Stimulated activated CD4-positive, alpha-beta T cell treated with anti-CD3 and anti-CD28 coated beads, Interleukin-2, amount 100 ng/mL, for 4 hours (primary cell): Measurements from ENCODE around the gene FOXP1.

Experiments used
- DNase-seq: peaks from one replicate; pipeline ENCODE4 v3.0.0-alpha.2; 2020; ENCODE audit warnings: low read depth

FOXP1 gene

DNA sequence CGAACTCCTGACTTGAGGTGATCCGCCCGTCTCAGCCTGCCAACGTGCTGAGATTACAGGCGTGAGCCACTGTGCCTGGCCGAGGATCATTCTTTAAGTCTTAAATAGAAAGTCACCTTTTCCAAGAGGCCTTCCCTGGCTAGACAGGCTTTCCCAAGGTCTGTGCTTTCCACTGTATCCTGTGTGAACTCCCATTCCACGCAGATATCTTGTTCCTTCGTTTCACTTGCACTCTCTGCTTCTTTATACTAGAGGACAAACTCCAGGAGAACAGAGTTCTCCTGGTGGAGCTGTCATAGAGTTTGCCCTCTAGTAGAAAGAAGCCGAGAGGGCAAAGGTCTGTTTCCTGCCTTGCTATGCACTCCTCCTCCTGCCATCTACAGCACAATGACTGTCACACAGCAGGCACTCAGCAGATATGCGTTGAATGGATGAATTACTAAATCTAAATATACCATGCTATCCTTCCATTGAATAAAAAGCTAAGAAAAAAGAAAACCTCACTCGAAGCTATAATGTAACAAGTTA, 211.2 kb downstream of the FOXP1 start:
- no peak for DNase-seq

DNA sequence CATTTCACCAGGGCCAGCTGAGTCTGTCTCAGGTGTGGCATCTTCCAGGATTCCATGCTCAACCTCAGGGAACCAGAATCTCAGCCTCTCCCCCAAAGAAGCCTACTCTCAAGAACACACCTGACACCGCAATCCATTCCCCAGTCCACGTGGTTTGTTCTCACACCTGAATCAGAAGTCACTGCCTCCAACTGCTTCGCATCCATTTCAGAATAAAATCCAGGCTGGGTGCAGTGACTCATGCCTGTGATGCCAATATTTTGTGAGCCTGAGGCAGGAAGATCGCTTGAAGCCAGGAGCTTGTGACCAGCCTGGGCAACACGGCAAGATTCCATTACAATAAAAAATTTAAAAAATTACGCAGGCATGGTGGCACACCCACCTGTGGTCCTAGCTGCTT, 212.2 kb downstream of the FOXP1 start:
- no peak for DNase-seq

DNA sequence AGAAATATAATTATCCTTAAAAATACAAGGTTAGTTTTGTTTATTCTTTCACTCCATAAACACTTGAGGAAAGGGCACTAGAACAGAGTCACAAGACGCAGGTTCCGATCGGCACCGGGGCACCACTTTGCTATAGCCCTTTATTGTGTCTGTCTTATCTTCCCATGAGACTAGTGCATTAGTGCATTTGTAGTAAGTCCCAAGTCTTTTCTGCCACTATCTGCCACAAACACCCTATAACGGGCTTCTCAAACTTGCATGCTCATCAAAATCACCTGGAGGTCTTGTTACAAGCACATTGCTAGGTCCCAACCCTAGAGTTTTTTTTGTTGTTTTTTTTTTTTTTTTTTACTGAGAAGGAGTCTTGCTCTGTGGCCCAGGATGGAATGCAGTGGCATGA, 213.1 kb downstream of the FOXP1 start:
- no peak for DNase-seq

DNA sequence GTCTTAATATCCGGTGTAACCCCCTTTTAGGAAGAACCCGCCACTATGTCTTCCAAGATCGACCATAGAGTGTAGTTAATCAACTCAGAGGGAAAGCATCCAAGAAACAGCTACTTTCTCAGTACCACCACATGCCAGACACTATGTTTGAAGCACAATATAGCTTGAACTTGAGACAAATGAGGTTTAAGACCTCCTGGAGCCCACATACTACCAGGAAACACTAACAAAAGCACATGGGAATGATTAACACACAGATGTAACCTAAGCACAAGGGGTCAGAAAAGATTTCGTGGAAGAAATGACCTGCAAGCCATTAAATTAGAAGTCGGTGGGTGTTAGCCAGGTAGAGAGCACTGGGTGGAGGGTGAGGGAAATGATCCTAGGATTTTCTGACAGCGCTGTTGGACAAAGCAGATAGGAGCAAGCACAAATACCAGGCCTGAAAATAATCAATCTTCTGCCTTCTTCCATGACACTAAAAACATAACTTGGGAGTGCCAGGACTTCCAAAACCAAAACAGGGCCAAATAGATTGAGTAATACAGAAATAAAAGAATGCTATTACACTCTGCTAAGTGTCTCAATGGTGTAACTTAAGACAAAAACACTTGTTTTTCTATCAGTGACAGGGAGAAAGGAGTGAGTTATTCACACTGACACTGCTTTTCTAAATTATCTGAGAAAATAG, 213.7 kb downstream of the FOXP1 start:
- DNase-seq, result no peak

DNA sequence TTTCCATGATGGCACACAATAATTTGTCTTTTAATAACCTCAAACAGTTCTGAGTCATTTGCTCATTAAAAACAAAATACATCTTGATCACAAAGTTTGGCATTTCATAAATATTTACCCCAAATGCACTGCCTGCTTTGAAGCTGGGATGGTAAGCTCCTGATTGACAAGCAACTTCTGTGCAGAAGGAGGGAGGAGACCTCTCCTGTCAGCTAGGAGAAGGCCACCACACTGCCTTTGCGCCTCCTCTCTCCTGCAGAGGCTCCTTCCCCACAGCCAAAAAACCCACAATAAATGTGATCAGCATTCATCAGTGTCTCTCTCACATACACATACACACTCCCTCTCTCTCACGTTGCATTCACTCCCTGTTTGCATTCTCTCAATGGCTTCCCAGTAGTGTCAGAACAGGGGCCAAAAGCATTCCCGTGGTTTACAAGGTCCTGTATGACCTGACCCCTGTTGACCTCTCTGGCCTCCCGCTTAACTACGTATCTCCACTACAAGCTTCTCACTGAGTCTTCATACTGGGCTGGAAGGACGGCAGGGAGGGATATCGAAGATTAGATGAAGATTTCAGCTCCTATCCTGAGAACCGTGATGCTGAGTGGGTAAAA, 216.4 kb downstream of the FOXP1 start:
- no peak for DNase-seq

DNA sequence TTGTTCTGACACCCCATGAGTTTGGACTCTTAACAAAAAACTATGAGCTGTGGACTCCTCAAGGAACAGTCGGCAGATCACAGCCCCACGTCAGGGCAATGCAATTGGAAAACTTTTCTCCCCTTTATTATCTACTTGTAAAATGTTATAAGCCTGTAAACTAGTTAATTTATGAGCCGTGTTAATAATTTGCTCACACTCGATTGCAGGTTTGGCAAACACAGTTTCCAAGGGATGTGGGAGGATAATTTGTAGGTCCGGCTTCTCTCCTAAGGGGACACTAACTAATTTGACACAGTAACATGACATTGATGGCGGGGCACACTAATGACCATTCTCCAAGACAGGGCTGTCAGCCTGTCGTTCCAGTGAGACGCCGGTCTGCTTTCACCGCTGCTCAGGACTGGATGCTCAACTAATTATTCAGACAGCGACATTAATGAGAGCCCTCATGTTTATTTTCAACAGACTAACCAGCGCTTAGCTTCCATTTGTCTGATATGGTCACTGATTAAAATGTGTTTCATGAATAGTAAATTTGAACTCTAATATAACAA, 222.1 kb downstream of the FOXP1 start:
- DNase-seq, result no peak

DNA sequence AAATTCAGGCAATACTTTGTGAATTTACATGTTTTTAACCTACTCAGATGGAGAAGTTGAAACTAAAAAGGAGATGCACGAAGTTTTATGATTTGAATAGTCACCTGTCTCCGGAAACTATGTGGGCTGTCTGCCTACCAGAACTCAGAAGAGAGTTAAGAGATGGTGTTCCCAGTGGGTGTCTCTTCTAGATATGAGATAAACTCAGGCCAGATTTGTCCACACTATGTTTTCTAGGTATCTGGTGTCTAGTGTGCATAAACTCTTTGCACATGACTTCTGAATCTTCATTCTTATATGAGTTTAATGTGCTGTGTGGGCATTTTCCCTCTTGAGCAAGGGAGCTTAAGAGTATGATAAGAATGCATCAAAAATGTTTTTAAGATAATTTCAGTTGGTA, 222.8 kb downstream of the FOXP1 start:
- DNase-seq, result peak; percentile 29

DNA sequence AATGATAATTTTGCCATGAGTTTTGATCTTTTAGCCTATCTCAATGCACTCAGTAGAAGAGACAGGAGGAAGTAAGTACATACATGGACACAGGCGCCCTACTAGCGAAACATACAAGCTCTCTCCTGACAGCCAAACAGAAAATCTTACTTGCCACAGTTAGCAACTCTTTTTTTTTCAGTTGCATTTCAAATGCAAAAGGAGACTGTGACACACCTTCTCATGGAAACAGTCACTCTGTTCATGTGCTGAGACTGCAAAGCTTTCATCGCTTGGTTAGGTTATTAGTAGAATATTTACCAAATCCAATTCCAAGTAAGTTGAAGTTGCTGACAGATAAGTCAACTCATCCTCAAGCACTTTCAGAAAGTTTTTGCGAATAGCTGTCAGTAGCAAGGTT, 223.3 kb downstream of the FOXP1 start:
- DNase-seq, result no peak

DNA sequence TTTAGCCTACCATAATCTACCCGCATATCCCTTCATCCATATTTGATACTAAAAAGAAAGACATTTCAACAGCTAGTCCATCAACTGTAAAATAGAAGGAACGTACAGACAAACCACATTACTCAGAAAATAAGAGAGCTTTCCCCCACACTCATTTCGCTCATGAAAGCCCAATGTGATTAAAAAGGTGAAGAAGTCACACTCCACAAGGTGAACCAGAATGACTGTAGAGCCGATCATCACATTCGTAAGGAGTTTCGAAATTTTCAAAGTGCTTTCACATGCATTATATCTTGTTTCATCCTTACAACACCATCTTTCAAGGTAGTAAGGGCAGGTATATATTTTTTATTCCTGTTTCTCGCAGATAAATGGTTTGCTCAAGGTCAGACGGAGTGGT, 225.3 kb downstream of the FOXP1 start:
- DNase-seq, result no peak

DNA sequence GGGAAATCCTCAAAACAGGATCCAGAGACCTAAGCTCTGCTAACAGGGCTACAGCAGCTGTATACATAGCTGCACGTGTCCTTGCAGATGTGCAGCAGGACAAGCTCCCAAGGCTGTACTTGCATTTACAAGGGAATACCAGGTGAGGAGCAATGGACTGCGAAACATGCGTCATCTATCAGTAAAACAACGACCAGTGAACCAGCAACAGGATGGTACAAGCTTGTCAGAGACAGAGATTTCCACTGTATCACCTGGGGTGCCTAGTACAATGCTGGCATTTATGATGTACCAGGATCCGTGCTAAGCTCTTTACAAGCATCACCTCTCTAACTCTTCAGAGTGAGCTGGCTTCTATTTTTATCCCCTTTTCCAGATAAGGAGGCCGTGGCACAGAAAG, 227.3 kb downstream of the FOXP1 start:
- DNase-seq, result no peak

DNA sequence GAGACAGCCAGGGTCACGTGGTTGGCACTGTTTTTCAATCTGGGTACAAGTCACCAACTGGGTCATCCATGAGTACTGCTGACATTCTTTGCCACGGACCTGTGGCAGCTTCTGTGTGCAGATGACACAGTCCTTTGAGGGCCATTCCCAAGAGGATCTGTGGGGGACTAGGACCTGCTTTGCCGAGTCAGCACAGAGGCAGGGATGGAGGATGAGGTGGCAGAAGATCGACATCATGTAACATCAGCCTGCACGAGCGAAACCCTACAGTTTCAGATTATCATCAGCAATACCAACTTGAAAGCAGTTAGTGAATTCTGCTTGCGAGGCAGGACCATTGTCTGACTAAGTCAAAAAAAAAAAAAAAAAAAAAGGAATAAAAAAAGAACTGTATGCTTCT, 227.7 kb downstream of the FOXP1 start:
- DNase-seq, result no peak

DNA sequence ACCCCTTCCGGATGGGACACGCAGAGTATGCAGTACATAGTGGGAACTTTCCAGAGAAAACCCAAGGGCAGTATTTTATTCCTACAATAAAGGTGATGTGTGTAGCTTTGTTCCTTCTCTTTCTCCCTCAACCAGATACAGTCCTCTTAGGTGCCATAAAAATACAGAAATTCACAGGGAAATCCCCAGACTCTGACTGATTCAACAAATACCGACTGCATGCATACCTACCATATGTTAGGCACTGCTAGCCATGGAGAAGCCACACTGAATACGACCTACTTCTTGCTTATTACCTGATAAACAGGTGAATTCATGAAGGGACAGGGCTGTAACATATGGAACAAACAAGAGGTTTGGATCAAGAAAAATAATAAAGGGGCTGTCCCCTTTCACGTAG, 228.5 kb downstream of the FOXP1 start:
- DNase-seq, result no peak

DNA sequence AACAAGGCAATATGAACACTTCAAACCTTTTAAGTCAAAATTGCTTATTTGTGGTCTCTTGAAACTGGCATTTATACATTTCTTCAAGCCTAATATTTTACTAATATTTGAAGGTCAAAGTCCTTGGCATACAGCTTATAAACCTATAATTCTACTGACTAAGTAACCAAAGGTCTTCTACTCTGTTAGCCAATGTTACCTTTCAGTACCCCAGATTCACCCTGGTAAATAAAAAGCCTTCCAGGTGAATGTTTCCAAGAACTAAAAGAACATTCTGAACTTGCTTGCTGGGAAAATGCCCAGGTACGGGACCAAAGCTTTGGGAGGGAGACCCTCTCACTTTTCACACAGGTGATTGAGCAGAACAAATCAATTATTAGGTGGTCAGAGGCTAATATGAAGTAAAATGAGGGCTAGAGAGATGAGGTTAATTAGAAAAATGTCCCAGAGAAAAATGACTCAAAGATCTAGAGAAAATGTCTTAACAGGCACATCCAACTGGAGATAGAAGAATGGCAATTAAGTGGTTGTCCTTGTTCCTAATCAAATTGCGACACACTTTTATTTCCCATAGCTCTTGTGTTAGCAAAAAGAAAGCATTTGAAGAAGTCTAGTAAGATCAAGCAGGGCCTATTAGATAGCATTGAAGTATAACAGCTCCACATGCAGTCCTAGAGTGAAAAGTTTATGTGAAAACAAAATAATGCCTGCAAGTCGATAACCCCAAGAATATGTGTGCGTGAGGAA, 232.0 kb downstream of the FOXP1 start:
- DNase-seq, result no peak

DNA sequence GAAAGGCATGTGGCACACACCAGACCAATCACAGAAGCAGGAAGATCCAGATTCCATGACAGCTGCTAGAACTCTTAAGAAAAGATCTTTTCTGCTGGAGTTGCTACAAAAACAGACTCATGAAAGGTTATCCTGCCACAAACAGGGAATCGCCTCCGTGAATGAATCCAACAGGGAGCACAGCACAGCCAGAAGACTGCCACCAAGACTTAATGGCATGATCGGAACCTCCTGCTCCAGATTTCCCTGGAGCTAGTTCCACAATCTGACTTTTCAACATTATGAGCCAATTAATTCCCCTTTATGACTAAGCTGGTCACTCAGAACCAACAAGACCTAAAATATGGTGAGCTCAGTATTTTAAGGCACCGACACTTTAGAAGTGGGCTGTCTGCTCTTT, 232.5 kb downstream of the FOXP1 start:
- no peak for DNase-seq

DNA sequence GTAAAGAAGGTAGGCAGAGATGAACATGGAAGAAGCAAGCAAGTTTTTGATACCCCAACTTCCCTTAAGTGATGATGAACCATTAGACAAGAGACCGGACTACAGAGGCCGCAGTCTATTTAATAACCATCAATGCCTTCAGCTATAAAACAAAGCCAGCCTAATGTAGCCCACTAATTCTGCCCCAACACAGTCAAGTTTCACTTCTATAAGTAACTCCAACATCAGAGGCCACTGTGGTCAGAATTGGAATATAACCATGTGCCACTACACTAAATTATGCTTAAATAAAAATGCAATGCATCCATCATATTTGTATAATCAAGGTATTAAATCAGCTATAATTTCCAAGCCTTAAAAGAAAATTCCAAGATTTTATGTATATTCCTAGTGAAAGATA, 234.7 kb downstream of the FOXP1 start:
- DNase-seq, result no peak

DNA sequence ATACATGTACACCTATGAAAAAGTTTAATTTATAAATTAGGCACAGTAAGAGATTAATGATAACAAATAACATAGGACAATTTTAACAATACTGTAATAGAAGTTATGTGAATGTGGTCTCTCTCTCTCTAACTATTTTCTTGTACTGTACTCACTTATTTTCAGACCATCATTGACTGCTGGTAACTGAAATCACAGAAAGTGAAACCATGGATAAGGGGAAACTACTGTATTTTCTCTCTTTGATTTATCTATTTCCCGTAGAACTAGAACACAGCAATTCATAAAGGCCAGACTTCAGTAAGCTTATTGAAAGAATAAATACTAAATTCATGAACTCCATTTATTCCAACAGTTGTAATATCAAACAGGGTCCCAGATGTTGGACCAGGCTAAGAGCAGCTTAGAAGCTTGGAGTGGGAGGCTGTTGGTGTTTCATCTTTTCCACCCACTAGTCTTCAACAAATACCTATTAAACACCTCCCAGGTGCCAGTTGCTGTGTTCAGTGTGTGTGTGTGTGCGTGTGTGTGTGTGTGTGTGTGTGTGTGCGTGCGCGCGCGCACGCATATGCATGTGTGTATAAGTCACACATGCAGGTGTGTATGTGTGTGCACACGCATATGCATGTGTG, 235.4 kb downstream of the FOXP1 start:
- DNase-seq, result peak; percentile 26

DNA sequence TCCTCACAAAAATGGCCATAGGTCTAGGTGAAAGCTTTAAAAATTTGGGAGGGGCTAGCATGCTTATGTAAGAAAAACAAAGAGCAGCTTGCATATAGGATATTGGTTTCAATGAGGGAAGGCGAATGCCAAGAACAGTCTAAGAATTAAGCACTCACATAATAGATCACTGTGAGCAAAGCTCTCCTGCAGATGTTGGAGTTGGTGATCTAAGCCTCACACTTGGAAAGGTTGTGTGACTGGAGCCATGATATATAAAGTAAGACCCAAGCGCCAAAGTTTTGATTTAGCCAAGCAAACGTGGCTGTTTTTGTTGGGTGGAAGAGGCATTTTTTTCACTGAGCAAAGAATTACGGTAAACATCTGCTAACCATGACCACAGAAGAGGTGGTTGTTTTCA, 237.5 kb downstream of the FOXP1 start:
- DNase-seq, result no peak

DNA sequence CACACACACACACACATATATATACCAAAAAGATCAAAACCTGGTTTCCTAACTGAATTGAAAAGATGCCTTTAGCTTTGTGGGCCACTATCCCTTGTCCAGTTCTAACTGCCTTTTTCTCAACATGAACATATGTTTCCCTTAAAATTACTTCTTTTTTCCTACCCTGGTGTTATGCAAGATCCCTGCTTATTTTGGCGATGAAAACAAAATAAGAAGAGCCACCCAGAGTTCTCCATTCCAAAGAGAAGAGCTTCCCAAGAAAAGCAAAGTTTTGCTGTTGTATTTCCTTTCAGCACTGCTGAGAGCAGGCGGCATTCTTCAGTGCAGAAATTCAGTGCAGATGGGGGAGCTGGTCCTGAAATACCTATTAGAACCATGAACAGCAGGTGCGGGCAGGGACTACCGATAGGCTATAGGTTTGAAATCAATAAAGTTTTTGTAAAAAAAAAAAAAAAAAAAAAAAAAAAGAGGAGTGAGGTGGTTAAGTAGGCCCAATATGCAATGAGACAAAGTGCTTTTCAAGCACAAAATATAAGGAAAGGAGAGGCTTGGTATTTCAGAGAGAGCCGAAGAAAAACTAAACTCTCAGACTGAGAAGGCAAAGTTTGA, 238.0 kb downstream of the FOXP1 start:
- no peak for DNase-seq

DNA sequence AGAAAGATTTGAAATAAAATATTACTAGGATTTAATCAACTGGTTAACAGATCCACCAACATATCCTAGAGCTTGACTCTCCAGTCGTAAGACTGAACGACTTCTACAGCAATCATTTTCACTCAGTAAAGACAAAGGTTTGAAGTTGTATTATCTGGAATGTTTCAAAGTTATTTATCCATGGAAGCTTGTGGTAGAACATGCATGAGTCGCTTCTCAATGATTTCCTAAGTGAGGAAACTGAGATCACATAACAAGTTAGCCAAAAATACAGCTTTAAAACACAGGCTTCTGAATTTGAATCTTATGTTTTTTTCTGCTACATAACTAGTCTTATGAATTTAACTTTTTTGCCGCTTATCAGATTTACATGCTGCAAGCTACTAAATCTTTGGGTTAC, 241.8 kb downstream of the FOXP1 start:
- no peak for DNase-seq

DNA sequence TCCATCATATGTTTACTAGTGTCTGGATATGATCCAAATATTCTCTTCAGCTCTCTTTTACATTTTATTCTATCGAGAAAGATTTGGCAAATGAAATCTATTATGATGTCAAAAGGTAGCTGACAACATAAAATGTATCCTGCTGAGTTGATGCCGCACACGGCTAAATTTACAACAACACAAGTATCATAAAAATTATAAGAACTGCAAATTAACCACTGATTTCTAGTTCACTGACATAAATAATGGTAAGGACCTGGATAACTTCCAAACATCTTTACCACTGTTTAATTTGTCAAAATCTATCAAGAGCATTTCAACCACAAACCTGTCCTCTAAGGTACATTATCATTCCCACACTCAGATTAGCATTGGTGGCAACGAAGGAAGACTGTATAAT, 244.5 kb downstream of the FOXP1 start:
- no peak for DNase-seq

DNA sequence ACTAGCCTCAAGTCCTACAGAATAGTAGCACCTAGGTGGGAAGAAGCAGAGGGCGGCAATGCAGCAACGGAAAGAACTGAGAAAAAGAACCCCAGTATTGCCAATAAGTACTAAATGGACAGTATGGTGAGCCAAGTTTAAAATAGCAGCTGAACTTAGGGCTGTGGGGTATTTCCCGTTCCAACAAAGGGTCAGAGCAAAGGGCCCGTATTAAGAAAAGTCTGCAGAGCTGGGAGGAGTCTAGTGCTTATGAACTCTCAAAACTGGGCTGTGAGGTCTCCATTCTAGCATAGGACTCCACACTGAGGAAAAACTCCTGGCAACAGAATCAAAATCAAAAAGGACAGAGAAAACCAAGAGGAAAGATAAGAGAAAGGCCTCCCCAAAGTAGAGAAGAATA, 250.7 kb downstream of the FOXP1 start:
- DNase-seq, result no peak

DNA sequence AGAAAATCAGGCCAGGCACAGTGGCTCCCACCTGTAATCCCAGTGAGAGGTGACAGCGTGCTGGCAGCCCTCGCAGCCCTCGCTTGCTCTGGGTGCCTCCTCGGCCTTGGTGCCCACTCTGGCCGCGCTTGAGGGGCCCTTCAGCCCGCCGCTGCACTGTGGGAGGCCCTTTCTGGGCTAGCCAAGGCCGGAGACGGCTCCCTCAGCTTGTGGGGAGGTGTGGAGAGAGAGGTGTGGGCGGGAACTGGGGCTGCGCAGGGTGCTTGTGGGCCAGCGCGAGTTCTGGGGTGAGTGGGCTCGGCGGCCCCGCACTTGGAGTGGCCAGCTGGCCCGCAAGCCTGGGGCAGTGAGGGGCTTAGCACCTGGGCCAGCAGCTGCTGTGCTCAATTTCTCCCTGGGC, 252.6 kb downstream of the FOXP1 start:
- no peak for DNase-seq
